ENCODE measurements around the gene TNS3. TPM values are rescaled to one million over a fixed set of nuclear protein-coding genes. Genes with fewer than 3 reads are reported as not detected.

Gene TNS3
- total and polyA plus RNA-seq, 4 experiments from 2014 or later, result 0.11 to 3.2 (median 1.3) TPM; not detected in 1

- no peaks in the 10 kb centered on the region for H3K27me3 ChIP-seq (ENCODE audit: insufficient read depth, low read length)
- peaks cover 0 to 3% of the 10 kb centered on the region in 2 donors for H3K27me3 Mint-ChIP-seq
- no peak overlapping the region for H3K4me3 Mint-ChIP-seq
- H3K9me3 ChIP-seq (ENCODE audit: control insufficient read depth in 1 of 2, low read length in 2 of 2), result no peaks in the 10 kb centered on the region
- no peaks in the 10 kb centered on the region for H3K4me1 ChIP-seq (ENCODE audit: insufficient read depth, low read length)
- no peaks in the 10 kb centered on the region for H3K36me3 Mint-ChIP-seq
- H3K27ac Mint-ChIP-seq, result no peak overlapping the region
- ChIA-PET POLR2A (ENCODE audit: partially characterized antibody) (no interaction called here), CTCF (ENCODE audit: partially characterized antibody) (no interaction called here)
- no peaks in the 10 kb centered on the region for H3K36me3 ChIP-seq (ENCODE audit: insufficient read depth, low read length)
- H3K4me1 Mint-ChIP-seq, result no peaks in the 10 kb centered on the region
- intact Hi-C loops (cut with micrococcal nuclease), result no loop called here
- no peak overlapping the region for H3K27ac ChIP-seq (ENCODE audit: low read depth, low read length)
- DNase-seq, result no peak
- H3K4me3 ChIP-seq (ENCODE audit: low read length in 2 of 2), result no peak overlapping the region
- H3K9me3 Mint-ChIP-seq, result peaks cover 0 to 7% (median 2%) of the 10 kb centered on the region in 8 donors
Observed at GRCh38 chr7:47281966-47282643, 299.8 kb downstream of the TNS3 start.

DNA sequence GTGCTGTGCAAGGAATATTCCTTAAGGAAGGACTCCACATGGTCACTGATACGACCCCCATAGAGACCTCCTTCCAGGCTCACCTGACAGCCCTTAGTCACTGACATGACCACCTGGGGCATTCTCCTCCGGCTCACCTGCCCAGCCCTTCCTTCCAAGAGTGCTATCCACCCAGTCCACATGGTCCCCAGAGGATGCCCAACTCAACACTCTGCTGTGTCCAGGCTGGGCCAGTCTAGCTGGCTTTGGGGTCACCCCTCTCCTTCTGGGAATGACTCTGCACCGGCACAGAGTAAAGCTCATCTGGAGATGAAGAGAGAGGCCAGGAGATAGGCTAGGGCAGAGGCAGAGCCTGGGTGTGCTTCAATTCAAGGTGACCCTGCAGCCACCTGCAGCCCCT, 300.8 kb downstream of the TNS3 start:
- Histone ChIP-seq H3K9me3 (ENCODE audit: control insufficient read depth in 1 of 2, low read length in 2 of 2) (no peaks in the 10 kb centered on the region), H3K4me3 (ENCODE audit: low read length in 2 of 2) (no peak overlapping the region), H3K4me1 (ENCODE audit: insufficient read depth, low read length) (no peaks in the 10 kb centered on the region), H3K27ac (ENCODE audit: low read depth, low read length) (no peak overlapping the region), H3K36me3 (ENCODE audit: insufficient read depth, low read length) (no peaks in the 10 kb centered on the region), H3K27me3 (ENCODE audit: insufficient read depth, low read length) (no peaks in the 10 kb centered on the region)
- Mint-ChIP-seq H3K9me3 (peaks cover 0 to 7% (median 2%) of the 10 kb centered on the region in 8 donors), H3K27me3 (peaks cover 0 to 3% of the 10 kb centered on the region in 2 donors), H3K4me3 (no peak overlapping the region), H3K4me1 (no peaks in the 10 kb centered on the region), H3K27ac (no peak overlapping the region), H3K36me3 (no peaks in the 10 kb centered on the region)
- POLR2A ChIA-PET (ENCODE audit: partially characterized antibody), result no interaction called here
- DNase-seq, result no peak
- CTCF ChIA-PET (ENCODE audit: partially characterized antibody), result no interaction called here
- intact Hi-C loops (cut with micrococcal nuclease), result no loop called here

GRCh38 chr7:47280114-47280513, 301.8 kb downstream of the TNS3 start:
- H3K27me3 ChIP-seq (ENCODE audit: insufficient read depth, low read length), result no peaks in the 10 kb centered on the region
- Mint-ChIP-seq H3K9me3 (peaks cover 0 to 7% (median 0%) of the 10 kb centered on the region in 8 donors), H3K36me3 (no peaks in the 10 kb centered on the region), H3K4me3 (no peak overlapping the region), H3K4me1 (no peaks in the 10 kb centered on the region), H3K27me3 (peaks cover 0 to 3% of the 10 kb centered on the region in 2 donors), H3K27ac (peak overlapping the region in 1 of 7 donors; percentile 20)
- DNase-seq, result no peak
- H3K27ac ChIP-seq (ENCODE audit: low read depth, low read length), result no peak overlapping the region
- H3K36me3 ChIP-seq (ENCODE audit: insufficient read depth, low read length), result no peaks in the 10 kb centered on the region
- CTCF ChIA-PET (ENCODE audit: partially characterized antibody), result no interaction called here
- intact Hi-C loops (cut with micrococcal nuclease), result no loop called here
- no peaks in the 10 kb centered on the region for H3K9me3 ChIP-seq (ENCODE audit: control insufficient read depth in 1 of 2, low read length in 2 of 2)
- POLR2A ChIA-PET (ENCODE audit: partially characterized antibody), result no interaction called here
- no peak overlapping the region for H3K4me3 ChIP-seq (ENCODE audit: low read length in 2 of 2)
- H3K4me1 ChIP-seq (ENCODE audit: insufficient read depth, low read length), result no peaks in the 10 kb centered on the region

GRCh38 chr7:47278043-47278442, 303.9 kb downstream of the TNS3 start:
- Histone ChIP-seq H3K36me3 (ENCODE audit: insufficient read depth, low read length) (no peaks in the 10 kb centered on the region), H3K27ac (ENCODE audit: low read depth, low read length) (no peak overlapping the region), H3K9me3 (ENCODE audit: control insufficient read depth in 1 of 2, low read length in 2 of 2) (no peaks in the 10 kb centered on the region), H3K4me1 (ENCODE audit: insufficient read depth, low read length) (no peaks in the 10 kb centered on the region), H3K27me3 (ENCODE audit: insufficient read depth, low read length) (no peaks in the 10 kb centered on the region), H3K4me3 (ENCODE audit: low read length in 2 of 2) (no peak overlapping the region)
- Mint-ChIP-seq H3K36me3 (no peaks in the 10 kb centered on the region), H3K27ac (no peak overlapping the region), H3K27me3 (peaks cover 0 to 3% of the 10 kb centered on the region in 2 donors), H3K4me3 (no peak overlapping the region), H3K9me3 (peaks cover 0 to 5% (median 0%) of the 10 kb centered on the region in 8 donors), H3K4me1 (no peaks in the 10 kb centered on the region)
- no peak for DNase-seq
- ChIA-PET POLR2A (ENCODE audit: partially characterized antibody) (no interaction called here), CTCF (ENCODE audit: partially characterized antibody) (no interaction called here)
- intact Hi-C loops (cut with micrococcal nuclease), result no loop called here

- no peaks in the 10 kb centered on the region for H3K36me3 ChIP-seq (ENCODE audit: insufficient read depth, low read length)
- POLR2A ChIA-PET (ENCODE audit: partially characterized antibody), result no interaction called here
- intact Hi-C loops (cut with micrococcal nuclease), result no loop called here
Observed at GRCh38 chr7:47277321-47277781, 304.6 kb downstream of the TNS3 start.

DNA sequence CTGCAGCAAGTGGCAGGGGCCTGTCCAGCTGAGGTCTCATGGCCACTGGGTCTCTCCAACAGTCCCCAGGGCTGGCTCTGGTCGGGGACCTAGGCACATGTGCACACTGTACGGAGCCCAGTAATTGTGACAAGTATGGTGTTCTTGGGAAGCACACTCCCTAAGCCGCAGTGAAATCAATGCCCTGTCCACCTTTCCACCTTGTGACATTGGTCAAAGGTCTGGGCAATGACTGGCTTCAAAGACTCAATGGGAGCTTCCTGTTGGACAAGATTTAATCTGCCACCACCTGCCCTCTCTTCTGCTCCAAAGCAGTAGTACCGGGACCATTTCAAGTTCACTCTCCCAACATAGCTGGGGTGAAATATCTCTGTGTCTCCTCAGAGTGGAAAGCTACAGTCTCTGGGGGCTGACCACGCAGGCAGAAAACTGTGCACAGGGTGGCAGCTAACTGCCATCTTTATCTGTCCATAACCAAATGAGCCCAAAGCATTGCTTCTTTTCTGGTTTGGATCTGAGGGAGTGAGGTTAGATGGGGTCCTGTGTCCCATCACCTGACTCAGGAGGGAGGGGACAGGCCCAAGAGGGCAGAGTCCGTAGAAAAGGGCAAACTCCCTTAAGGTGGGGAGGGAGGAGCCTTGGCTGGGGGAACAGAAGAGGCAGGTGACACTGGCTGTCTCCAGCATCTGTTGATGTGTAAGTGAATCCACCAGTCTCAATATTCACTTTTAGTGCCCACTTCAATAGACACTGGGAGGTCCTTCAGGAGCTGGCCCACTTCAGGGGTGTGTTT, 307.7 kb downstream of the TNS3 start:
- Mint-ChIP-seq H3K27me3 (peaks cover 0 to 2% of the 10 kb centered on the region in 2 donors), H3K36me3 (no peaks in the 10 kb centered on the region), H3K9me3 (peaks cover 0 to 6% (median 0%) of the 10 kb centered on the region in 8 donors), H3K4me1 (no peaks in the 10 kb centered on the region), H3K27ac (peak overlapping the region in 1 of 7 donors; percentile 22), H3K4me3 (no peak overlapping the region)
- intact Hi-C loops (cut with micrococcal nuclease), result no loop called here
- POLR2A ChIA-PET (ENCODE audit: partially characterized antibody), result no interaction called here
- no peak for DNase-seq
- no peaks in the 10 kb centered on the region for H3K4me1 ChIP-seq (ENCODE audit: insufficient read depth, low read length)
- H3K27me3 ChIP-seq (ENCODE audit: insufficient read depth, low read length), result no peaks in the 10 kb centered on the region
- H3K9me3 ChIP-seq (ENCODE audit: control insufficient read depth in 1 of 2, low read length in 2 of 2), result no peaks in the 10 kb centered on the region
- CTCF ChIA-PET (ENCODE audit: partially characterized antibody), result no interaction called here
- H3K27ac ChIP-seq (ENCODE audit: low read depth, low read length), result no peak overlapping the region
- no peaks in the 10 kb centered on the region for H3K36me3 ChIP-seq (ENCODE audit: insufficient read depth, low read length)
- no peak overlapping the region for H3K4me3 ChIP-seq (ENCODE audit: low read length in 2 of 2)

More at GRCh38 chr7:47277321-47277781, 304.6 kb downstream of the TNS3 start:
- Histone ChIP-seq H3K27ac (ENCODE audit: low read depth, low read length) (no peak overlapping the region), H3K27me3 (ENCODE audit: insufficient read depth, low read length) (no peaks in the 10 kb centered on the region), H3K9me3 (ENCODE audit: control insufficient read depth in 1 of 2, low read length in 2 of 2) (no peaks in the 10 kb centered on the region), H3K4me1 (ENCODE audit: insufficient read depth, low read length) (no peaks in the 10 kb centered on the region), H3K4me3 (ENCODE audit: low read length in 2 of 2) (no peak overlapping the region)
- H3K27ac Mint-ChIP-seq, result no peak overlapping the region
- peaks cover 0 to 4% (median 0%) of the 10 kb centered on the region in 8 donors for H3K9me3 Mint-ChIP-seq
- DNase-seq, result no peak
- H3K27me3 Mint-ChIP-seq, result peaks cover 0 to 3% of the 10 kb centered on the region in 2 donors
- H3K36me3 Mint-ChIP-seq, result no peaks in the 10 kb centered on the region
- no peaks in the 10 kb centered on the region for H3K4me1 Mint-ChIP-seq
- no peak overlapping the region for H3K4me3 Mint-ChIP-seq
- CTCF ChIA-PET (ENCODE audit: partially characterized antibody), result no interaction called here

DNA sequence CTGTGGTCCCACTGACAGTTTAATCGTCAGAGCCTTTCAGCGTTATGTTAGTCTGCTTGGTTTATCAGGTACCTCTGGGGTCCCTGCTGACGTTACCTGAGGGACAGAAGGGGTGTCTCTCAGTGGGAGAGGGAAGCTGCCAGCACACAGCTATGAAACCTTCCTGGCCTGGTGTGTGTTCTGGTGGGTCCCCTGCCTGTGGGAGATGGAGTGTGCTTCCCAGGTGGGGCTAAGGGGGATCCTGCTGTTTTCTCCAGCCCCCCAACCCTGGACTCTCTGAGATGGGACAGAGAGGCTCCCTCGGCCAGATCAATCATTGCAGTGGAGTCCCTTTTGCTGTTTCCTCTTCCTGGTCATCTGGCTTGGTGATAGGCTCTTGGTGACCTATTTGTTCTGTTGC, 308.8 kb downstream of the TNS3 start:
- H3K4me1 Mint-ChIP-seq, result no peaks in the 10 kb centered on the region
- no peaks in the 10 kb centered on the region for H3K27me3 ChIP-seq (ENCODE audit: insufficient read depth, low read length)
- intact Hi-C loops (cut with micrococcal nuclease), result no loop called here
- no peak overlapping the region for H3K4me3 ChIP-seq (ENCODE audit: low read length in 2 of 2)
- H3K9me3 ChIP-seq (ENCODE audit: control insufficient read depth in 1 of 2, low read length in 2 of 2), result no peaks in the 10 kb centered on the region
- no peaks in the 10 kb centered on the region for H3K36me3 Mint-ChIP-seq
- peaks cover 0 to 6% (median 0%) of the 10 kb centered on the region in 8 donors for H3K9me3 Mint-ChIP-seq
- no peak for DNase-seq
- no peak overlapping the region for H3K4me3 Mint-ChIP-seq
- peaks cover 0 to 2% of the 10 kb centered on the region in 2 donors for H3K27me3 Mint-ChIP-seq
- POLR2A ChIA-PET (ENCODE audit: partially characterized antibody), result no interaction called here
- no peaks in the 10 kb centered on the region for H3K4me1 ChIP-seq (ENCODE audit: insufficient read depth, low read length)
- H3K27ac ChIP-seq (ENCODE audit: low read depth, low read length), result no peak overlapping the region
- no peaks in the 10 kb centered on the region for H3K36me3 ChIP-seq (ENCODE audit: insufficient read depth, low read length)
- CTCF ChIA-PET (ENCODE audit: partially characterized antibody), result no interaction called here
- no peak overlapping the region for H3K27ac Mint-ChIP-seq

Data from CD4-positive, alpha-beta memory T cell (primary cell).